ENCODE data around the gene MSI2.

DNA sequence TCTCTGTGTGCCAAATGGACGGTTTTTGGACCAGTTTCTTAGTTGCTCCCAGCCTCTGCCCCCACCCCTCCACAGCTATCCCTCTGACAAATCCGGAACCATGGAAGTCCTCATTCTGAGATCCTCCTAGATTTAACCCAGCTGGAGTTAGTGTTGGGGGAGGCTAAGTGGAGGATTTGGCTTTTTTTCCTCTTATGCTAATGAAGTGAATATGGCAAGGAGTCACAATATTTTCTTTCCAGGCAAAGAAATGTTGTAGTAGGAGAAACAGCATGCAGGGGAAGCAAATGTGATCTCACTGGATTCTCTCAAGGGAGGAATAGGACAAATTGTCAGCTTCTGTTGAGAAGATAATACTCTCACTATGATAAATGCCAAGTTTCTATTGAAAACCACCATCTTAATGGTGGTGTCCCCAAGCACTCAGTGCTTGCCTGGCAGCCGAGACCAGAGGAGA is 159.5 kb downstream of the MSI2 start:
- TF ChIP-seq POLR2AphosphoS5 (IDR thresholded peaks at IDR 0.05; ENCODE audit: low read depth, low read length) (no peak), POLR2A (IDR thresholded peaks at IDR 0.05; ENCODE audit: low read depth, low read length) (no peak)
